Measurements from ENCODE around the gene CXCR6.

Gene CXCR6

DNA sequence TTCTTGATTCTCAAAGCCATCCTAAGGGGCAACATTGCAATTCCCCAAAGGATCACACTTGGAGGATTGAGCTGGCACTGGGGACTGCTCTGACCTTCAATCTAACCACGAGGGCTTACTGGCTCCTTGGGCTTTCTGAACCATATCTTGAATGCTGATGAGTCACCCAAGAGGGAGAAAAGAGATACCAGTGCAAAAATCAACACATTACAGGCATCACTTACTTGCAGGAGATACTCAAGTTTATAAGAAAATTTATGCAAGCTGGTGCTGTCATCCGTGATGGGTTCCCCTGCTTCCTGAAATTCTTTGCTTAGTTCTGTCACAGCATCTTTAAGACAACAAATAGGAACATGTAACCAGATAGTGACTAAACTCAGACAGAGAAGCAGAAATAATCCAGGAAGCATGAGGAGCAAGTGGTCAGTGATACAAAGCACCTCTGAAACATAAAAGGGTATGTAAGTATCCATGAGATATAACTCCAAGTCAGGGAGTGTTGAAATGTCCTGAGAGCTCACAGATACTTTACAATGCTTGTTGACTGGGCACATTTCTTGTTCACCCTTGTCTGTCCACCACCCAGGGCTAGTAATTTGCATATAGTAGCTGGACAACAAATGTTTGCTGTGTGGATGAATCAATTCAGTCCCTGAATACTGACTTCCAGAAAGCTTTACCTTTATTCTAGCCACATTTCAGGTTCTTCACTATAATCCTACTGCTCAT, 38.2 kb downstream of the CXCR6 start:
- no peaks in the 10 kb centered on the region for H3F3A ChIP-seq (ENCODE audit: control insufficient read depth, insufficient read depth)
- no peaks in the 10 kb centered on the region for H3K9me3 ChIP-seq (ENCODE audit: control insufficient read depth, insufficient read depth, low read length)
- peaks cover 71% of the 10 kb centered on the region for H3K36me3 ChIP-seq (ENCODE audit: control insufficient read depth, low read length)
- H3K79me2 ChIP-seq (ENCODE audit: control insufficient read depth, low read length): peaks cover 10% of the 10 kb centered on the region
- H3K27ac ChIP-seq (ENCODE audit: low read depth, low read length): no peak overlapping the region
- no peak overlapping the region for H3K4me3 ChIP-seq (ENCODE audit: low read length)
- no peaks in the 10 kb centered on the region for H3K4me1 ChIP-seq (ENCODE audit: control insufficient read depth, low read length)
- H3K27me3 ChIP-seq (ENCODE audit: control insufficient read depth, low read length): no peaks in the 10 kb centered on the region
- H3K9me2 ChIP-seq (replicated peaks; ENCODE audit: control insufficient read depth, low read length): no peaks in the 10 kb centered on the region
- TF ChIP-seq, protein P1, sequence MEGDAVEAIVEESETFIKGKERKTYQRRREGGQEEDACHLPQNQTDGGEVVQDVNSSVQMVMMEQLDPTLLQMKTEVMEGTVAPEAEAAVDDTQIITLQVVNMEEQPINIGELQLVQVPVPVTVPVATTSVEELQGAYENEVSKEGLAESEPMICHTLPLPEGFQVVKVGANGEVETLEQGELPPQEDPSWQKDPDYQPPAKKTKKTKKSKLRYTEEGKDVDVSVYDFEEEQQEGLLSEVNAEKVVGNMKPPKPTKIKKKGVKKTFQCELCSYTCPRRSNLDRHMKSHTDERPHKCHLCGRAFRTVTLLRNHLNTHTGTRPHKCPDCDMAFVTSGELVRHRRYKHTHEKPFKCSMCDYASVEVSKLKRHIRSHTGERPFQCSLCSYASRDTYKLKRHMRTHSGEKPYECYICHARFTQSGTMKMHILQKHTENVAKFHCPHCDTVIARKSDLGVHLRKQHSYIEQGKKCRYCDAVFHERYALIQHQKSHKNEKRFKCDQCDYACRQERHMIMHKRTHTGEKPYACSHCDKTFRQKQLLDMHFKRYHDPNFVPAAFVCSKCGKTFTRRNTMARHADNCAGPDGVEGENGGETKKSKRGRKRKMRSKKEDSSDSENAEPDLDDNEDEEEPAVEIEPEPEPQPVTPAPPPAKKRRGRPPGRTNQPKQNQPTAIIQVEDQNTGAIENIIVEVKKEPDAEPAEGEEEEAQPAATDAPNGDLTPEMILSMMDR (IDR thresholded peaks at IDR 0.05; ENCODE audit: low read depth, low read length, poor library complexity, severe bottlenecking): no peak
- TF ChIP-seq EZH2phosphoT487 (IDR thresholded peaks at IDR 0.05; ENCODE audit: borderline replicate concordance, low read length): no peak
- no peak overlapping the region for H3K4me2 ChIP-seq (ENCODE audit: low read length)
- H4K20me1 ChIP-seq (ENCODE audit: control insufficient read depth, insufficient read depth, low read depth, low read length): peaks cover under 1% of the 10 kb centered on the region; the same call in 1 of the 2 replicates

DNA sequence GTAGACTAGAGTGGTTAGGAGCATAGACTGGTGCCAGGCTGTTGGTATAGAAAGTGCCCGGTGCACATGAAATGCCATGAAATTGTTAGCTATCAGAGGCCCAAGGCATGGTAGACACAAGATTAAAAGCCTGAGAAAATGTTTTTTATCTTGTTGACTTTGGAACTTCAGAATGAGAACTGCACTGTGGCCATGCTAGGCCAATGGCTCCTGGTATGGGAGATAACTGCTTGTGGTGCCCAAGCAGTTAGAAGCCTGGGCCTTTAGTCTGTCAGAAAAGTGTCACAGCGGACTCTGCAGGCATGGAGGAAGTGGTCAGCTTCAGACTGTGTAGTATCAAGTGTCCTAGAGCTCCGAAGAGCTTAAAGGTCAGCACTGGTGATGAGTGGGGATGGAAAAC, 40.5 kb downstream of the CXCR6 start:
- no peak for TF ChIP-seq EZH2phosphoT487 (IDR thresholded peaks at IDR 0.05; ENCODE audit: borderline replicate concordance, low read length)
- TF ChIP-seq, protein P1 (IDR thresholded peaks at IDR 0.05; ENCODE audit: low read depth, low read length, poor library complexity, severe bottlenecking): no peak
- no peak overlapping the region for H3K4me2 ChIP-seq (ENCODE audit: low read length)
- no peaks in the 10 kb centered on the region for H3K4me1 ChIP-seq (ENCODE audit: control insufficient read depth, low read length)
- no peak overlapping the region for H3K4me3 ChIP-seq (ENCODE audit: low read length)
- no peaks in the 10 kb centered on the region for H3F3A ChIP-seq (ENCODE audit: control insufficient read depth, insufficient read depth)
- H3K9me3 ChIP-seq (ENCODE audit: control insufficient read depth, insufficient read depth, low read length): no peaks in the 10 kb centered on the region
- H4K20me1 ChIP-seq (ENCODE audit: control insufficient read depth, insufficient read depth, low read depth, low read length): peaks cover 4% of the 10 kb centered on the region
- peaks cover 54% of the 10 kb centered on the region for H3K36me3 ChIP-seq (ENCODE audit: control insufficient read depth, low read length)
- no peaks in the 10 kb centered on the region for H3K9me2 ChIP-seq (replicated peaks; ENCODE audit: control insufficient read depth, low read length)
- no peaks in the 10 kb centered on the region for H3K27me3 ChIP-seq (ENCODE audit: control insufficient read depth, low read length)
- H3K79me2 ChIP-seq (ENCODE audit: control insufficient read depth, low read length): peaks cover 32% of the 10 kb centered on the region
- no peak overlapping the region for H3K27ac ChIP-seq (ENCODE audit: low read depth, low read length)

DNA sequence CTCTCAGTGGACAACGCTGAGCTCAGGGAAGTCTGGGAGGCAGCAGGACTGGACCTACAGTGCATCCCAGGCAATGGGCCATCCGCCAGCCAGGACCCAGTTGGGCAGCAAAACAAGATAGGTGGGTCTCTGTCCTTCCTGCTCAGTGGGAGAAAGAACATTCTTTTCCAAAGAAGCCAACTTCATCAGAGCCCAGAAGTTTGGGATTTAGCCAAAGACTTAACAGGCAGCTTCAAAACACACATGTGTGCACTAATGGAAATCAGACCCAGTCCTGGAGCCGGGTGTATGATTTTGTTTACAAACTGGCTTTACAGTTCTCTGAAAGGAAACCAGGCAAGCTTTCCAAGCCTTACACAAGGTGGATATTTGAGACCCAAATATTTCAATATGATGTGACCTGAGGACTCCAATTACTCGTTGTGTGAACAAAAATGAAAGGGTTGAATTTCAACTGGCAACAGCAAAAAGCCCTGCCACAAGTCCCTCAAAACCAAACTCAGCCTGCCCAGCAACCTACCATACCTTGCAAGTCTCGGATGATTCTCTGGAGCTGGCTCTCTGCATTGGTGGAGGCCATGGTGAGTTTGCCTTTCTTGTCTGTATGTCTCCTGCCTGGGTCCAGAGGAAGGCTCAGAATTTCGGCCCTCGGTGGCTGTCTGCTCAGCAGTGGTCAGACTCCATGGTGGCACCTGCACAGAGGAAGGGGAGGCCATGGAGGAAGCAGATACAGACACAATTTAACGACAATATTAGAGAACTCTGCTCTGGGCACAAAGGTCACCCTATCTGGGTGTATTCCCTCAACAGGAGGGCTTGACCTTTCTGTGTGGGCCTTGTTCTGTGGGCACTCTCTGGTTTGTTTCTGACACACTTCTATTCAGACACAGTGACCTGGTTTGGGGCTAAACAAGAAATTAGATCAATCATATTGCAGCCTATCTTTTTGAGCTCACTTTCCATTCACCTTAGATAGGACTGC, 41.4 kb downstream of the CXCR6 start:
- Histone ChIP-seq H3K4me1 (ENCODE audit: control insufficient read depth, low read length) (no peaks in the 10 kb centered on the region), H3K9me2 (replicated peaks; ENCODE audit: control insufficient read depth, low read length) (no peaks in the 10 kb centered on the region), H3F3A (ENCODE audit: control insufficient read depth, insufficient read depth) (no peaks in the 10 kb centered on the region), H3K27ac (ENCODE audit: low read depth, low read length) (no peak overlapping the region), H3K4me3 (ENCODE audit: low read length) (no peak overlapping the region), H3K4me2 (ENCODE audit: low read length) (no peak overlapping the region), H3K9me3 (ENCODE audit: control insufficient read depth, insufficient read depth, low read length) (no peaks in the 10 kb centered on the region), H3K27me3 (ENCODE audit: control insufficient read depth, low read length) (no peaks in the 10 kb centered on the region), H3K36me3 (ENCODE audit: control insufficient read depth, low read length) (peaks cover 48% of the 10 kb centered on the region), H4K20me1 (ENCODE audit: control insufficient read depth, insufficient read depth, low read depth, low read length) (peaks cover 4% of the 10 kb centered on the region), H3K79me2 (ENCODE audit: control insufficient read depth, low read length) (peaks cover 40% of the 10 kb centered on the region)
- TF ChIP-seq, protein P1 (IDR thresholded peaks at IDR 0.05; ENCODE audit: low read depth, low read length, poor library complexity, severe bottlenecking): no peak
- TF ChIP-seq EZH2phosphoT487 (IDR thresholded peaks at IDR 0.05; ENCODE audit: borderline replicate concordance, low read length): no peak

Data from DOHH2 (cell line).